Suppressor macrophage treated with lipopolysaccharide for 4 hours (primary cell): ENCODE results near the gene ALS2.

Experiments used
- DNase-seq: peaks from one replicate; pipeline ENCODE4 v3.0.0-alpha.2; 2020

ALS2 gene

DNA sequence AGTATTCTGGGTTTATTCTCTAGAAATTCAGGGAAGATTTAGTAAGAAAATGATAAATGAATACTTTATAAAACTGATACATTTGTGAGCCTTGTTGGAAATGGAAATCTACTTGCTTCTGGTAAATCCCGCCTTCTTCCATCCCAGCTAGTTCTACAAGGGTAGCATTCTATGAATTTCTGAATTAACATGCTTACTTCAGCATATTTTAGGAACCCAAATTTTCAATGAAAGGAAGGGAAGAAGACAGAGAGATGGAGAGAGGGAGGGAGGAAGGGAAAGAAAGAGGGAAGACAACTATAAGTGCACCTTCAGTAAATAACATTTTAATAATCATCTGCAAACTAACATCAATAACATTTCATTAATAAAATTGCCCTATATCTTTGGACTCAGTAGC, 110.9 kb downstream of the ALS2 start:
- DNase-seq: no peak

DNA sequence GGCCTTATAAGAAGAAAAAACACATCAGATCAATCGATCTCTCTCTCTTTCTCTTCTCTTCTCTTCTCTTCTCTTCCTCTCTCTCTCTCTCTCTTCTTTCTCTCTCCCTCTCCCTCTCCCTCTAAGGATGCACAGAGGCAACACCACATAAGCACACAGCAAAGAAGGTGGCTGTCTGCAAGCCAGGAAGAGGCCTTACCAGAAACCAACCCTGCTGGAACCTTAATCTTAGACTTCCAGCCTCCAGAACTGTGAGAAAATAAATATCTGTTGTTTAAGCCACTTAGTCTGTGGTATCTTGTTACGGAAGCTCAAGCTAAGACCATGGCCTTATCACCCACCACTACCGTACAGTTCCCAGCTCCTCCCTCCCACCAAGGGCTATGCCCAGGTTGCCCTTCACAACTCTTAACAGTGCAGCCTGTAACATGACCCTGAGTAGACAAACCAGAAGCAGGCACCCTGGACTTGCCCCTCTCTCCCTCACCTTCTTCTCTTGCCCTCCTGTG, 112.3 kb downstream of the ALS2 start:
- no peak for DNase-seq

DNA sequence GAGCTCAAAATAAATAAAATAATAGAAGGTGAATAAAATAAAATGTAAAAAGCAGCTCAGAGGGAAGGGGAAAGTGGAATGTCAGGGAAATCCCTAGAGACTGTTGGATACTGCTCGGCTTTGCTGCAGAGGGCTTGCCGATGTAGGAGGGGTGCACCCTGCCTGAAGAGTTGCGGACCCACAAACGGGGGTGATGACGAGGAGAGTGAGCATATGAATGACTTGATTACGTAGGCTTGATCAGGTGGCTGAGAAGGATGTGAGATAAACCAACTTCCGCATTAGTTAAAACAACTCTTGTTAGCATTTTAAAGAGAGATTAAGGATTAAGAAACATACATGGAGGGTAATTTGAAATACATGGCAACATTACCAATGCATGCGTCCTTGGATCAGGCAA, 116.4 kb downstream of the ALS2 start:
- no peak for DNase-seq

- DNase-seq: peak; percentile 64
These were observed 119.4 kb downstream of the ALS2 start for GRCh38 chr2:201661366-201661765.

- DNase-seq: no peak
These were observed 120.3 kb downstream of the ALS2 start for GRCh38 chr2:201660293-201660895.

GRCh38 chr2:201656740-201657139, 124.0 kb downstream of the ALS2 start:
- DNase-seq: no peak

GRCh38 chr2:201656102-201656501, 124.6 kb downstream of the ALS2 start:
- no peak for DNase-seq

DNA sequence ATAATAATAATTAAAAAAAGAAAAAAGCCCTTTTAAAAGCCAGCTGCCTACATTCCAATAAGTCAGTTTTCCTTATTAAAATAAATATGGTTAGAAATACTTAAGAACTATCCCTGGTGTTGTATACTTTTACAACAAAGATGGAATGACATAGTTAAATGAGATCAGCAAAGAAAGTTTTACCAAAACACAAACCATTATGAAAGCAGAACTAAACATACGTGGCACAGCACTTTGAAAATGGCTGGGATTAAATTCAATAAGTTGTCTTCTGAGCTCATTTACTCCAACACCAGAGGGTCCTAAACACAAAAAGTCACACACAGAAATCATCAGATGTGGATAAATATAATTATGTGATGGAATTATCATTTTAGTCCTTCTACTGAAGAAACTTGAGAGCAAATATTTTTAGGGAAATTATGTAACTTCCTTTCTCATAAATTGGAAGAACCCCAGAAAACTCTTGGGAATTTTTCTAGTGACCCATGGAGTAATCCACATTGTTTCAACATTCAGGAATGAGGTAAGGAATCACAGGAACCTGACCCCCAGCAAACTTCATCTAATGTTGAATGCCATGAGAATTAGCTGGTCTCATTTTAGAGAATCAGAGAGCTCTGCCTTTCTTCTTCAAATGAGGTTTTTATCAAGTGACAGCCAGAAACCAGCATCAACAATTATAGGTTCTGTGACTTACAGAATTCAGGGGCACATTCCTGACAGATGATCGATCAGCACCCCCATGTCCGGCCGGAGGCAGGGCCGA, 125.9 kb downstream of the ALS2 start:
- DNase-seq: peak; percentile 72

- peak; percentile 18 for DNase-seq
These were observed 127.5 kb downstream of the ALS2 start for GRCh38 chr2:201653221-201653620.
